ENCODE data around the gene RFX3.
A peak's percentile ranks its signal among the peaks of the same experiment; 100 is the strongest.

RFX3 gene

GRCh38 chr9:3346549-3346948 is 179.3 kb downstream of the RFX3 start:
- DNase-seq (ENCODE audit: low read depth, low spot score), result no peak
- in situ Hi-C loops (cut with HindIII; ENCODE audit: low sequenced_read_pairs), result no loop called here
- no peak for TF ChIP-seq CTCF (IDR thresholded peaks at IDR 0.05; ENCODE audit: low read depth, low read length)
- no peak overlapping the region for H3K4me3 ChIP-seq (ENCODE audit: low read depth, low read length)

GRCh38 chr9:3343671-3344070 is 182.1 kb downstream of the RFX3 start:
- TF ChIP-seq CTCF (IDR thresholded peaks at IDR 0.05; ENCODE audit: low read depth, low read length), result no peak
- DNase-seq (ENCODE audit: low read depth, low spot score), result no peak
- no peak overlapping the region for H3K4me3 ChIP-seq (ENCODE audit: low read depth, low read length)
- in situ Hi-C loops (cut with HindIII; ENCODE audit: low sequenced_read_pairs), result no loop called here

- DNase-seq (ENCODE audit: low read depth, low spot score), result peak; percentile 14
- no peak overlapping the region for H3K4me3 ChIP-seq (ENCODE audit: low read depth, low read length)
- in situ Hi-C loops (cut with HindIII; ENCODE audit: low sequenced_read_pairs), result no loop called here
- TF ChIP-seq CTCF (IDR thresholded peaks at IDR 0.05; ENCODE audit: low read depth, low read length), result no peak
These were observed 183.5 kb downstream of the RFX3 start for GRCh38 chr9:3342159-3342777.

- in situ Hi-C loops (cut with HindIII; ENCODE audit: low sequenced_read_pairs), result no loop called here
- TF ChIP-seq CTCF (IDR thresholded peaks at IDR 0.05; ENCODE audit: low read depth, low read length), result no peak
- H3K4me3 ChIP-seq (ENCODE audit: low read depth, low read length), result no peak overlapping the region
- DNase-seq (ENCODE audit: low read depth, low spot score), result peak; percentile 72
These were observed 188.1 kb downstream of the RFX3 start for GRCh38 chr9:3337515-3338225.

- no peak for TF ChIP-seq CTCF (IDR thresholded peaks at IDR 0.05; ENCODE audit: low read depth, low read length)
- DNase-seq (ENCODE audit: low read depth, low spot score), result no peak
- in situ Hi-C loops (cut with HindIII; ENCODE audit: low sequenced_read_pairs), result no loop called here
- no peak overlapping the region for H3K4me3 ChIP-seq (ENCODE audit: low read depth, low read length)
These were observed 188.8 kb downstream of the RFX3 start for GRCh38 chr9:3336951-3337350.

GRCh38 chr9:3332802-3333201 is 193.0 kb downstream of the RFX3 start:
- no peak for DNase-seq (ENCODE audit: low read depth, low spot score)
- H3K4me3 ChIP-seq (ENCODE audit: low read depth, low read length), result no peak overlapping the region
- in situ Hi-C loops (cut with HindIII; ENCODE audit: low sequenced_read_pairs), result no loop called here
- TF ChIP-seq CTCF (IDR thresholded peaks at IDR 0.05; ENCODE audit: low read depth, low read length), result no peak

All from astrocyte of the spinal cord (primary cell).